ENCODE results near the gene LYSMD4. TPM values are rescaled to one million over a fixed set of nuclear protein-coding genes. Genes with fewer than 3 reads are reported as not detected.

Gene LYSMD4
- total RNA-seq, 2 experiments from 2014 or later = 12.9 to 13.0 TPM

GRCh38 chr15:99720533-99720932, 12.7 kb downstream of the LYSMD4 start:
- intact Hi-C loops (cut with DNase I, micrococcal nuclease) = no loop called here
- peak in 4 of 14 experiments; percentile 28 to 58 (median 32) for DNase-seq
- peaks cover 38% of the 10 kb centered on the region for H3K4me1 Mint-ChIP-seq (ENCODE audit: low read depth)
- peak; percentile 70 for ATAC-seq (ENCODE audit: poor library complexity)
- TF ChIP-seq CTCF (IDR thresholded peaks at IDR 0.05) = no peak
- CTCF ChIA-PET = no interaction called here
- H3K9me3 Mint-ChIP-seq = no peaks in the 10 kb centered on the region
- Histone ChIP-seq H3K27ac (ENCODE audit: low read depth in 1 of 2, low read length in 2 of 2) (no peak overlapping the region), H3K27me3 (ENCODE audit: control insufficient read depth in 1 of 2, insufficient read depth in 2 of 2, low read length in 2 of 2) (no peaks in the 10 kb centered on the region), H3K4me3 (ENCODE audit: low read length) (no peak overlapping the region), H3K4me1 (ENCODE audit: insufficient read depth, low read length) (peaks cover 23% of the 10 kb centered on the region), H3K9me3 (ENCODE audit: control insufficient read depth in 1 of 2, insufficient read depth in 1 of 2, low read length in 2 of 2) (no peaks in the 10 kb centered on the region), H3K36me3 (ENCODE audit: insufficient read depth, low read length) (peaks cover 5% of the 10 kb centered on the region)
- H3K36me3 Mint-ChIP-seq (ENCODE audit: low read depth) = peaks cover 2% of the 10 kb centered on the region
- POLR2A ChIA-PET = interaction anchor here (0.7 to 1.5 kb wide), 3 partner anchors 12 to 877 kb away, joined by 3 to 13 read pairs (median 3); partner anchors contain the start of gene LYSMD4
- H3K27ac Mint-ChIP-seq = peak overlapping the region; percentile 38
- no peaks in the 10 kb centered on the region for H3K27me3 Mint-ChIP-seq
- H3K4me3 Mint-ChIP-seq = peak overlapping the region; percentile 51

GRCh38 chr15:99719096-99719541, 14.1 kb downstream of the LYSMD4 start:
- CTCF ChIA-PET = interaction anchor here (0.6 to 1.8 kb wide), 3 partner anchors 15 to 422 kb away, joined by 3 to 7 read pairs (median 4); no protein-coding TSS in a partner anchor
- Histone ChIP-seq H3K36me3 (ENCODE audit: insufficient read depth, low read length) (peaks cover 10% of the 10 kb centered on the region), H3K4me1 (ENCODE audit: insufficient read depth, low read length) (peaks cover 23% of the 10 kb centered on the region), H3K9me3 (ENCODE audit: control insufficient read depth in 1 of 2, insufficient read depth in 1 of 2, low read length in 2 of 2) (no peaks in the 10 kb centered on the region), H3K27ac (ENCODE audit: low read depth in 1 of 2, low read length in 2 of 2) (no peak overlapping the region), H3K27me3 (ENCODE audit: control insufficient read depth in 1 of 2, insufficient read depth in 2 of 2, low read length in 2 of 2) (no peaks in the 10 kb centered on the region), H3K4me3 (ENCODE audit: low read length) (no peak overlapping the region)
- Mint-ChIP-seq H3K4me3 (no peak overlapping the region), H3K4me1 (ENCODE audit: low read depth) (peaks cover 38% of the 10 kb centered on the region), H3K27ac (no peak overlapping the region), H3K27me3 (no peaks in the 10 kb centered on the region), H3K9me3 (no peaks in the 10 kb centered on the region), H3K36me3 (ENCODE audit: low read depth) (peaks cover 12% of the 10 kb centered on the region)
- POLR2A ChIA-PET = interaction anchor here (1.3 kb wide), 1 partner anchor 14 kb away, joined by 7 read pairs; the partner anchor contains the start of gene LYSMD4
- no peak for TF ChIP-seq CTCF (IDR thresholded peaks at IDR 0.05)
- intact Hi-C loops (cut with DNase I, micrococcal nuclease) = no loop called here
- ATAC-seq (ENCODE audit: poor library complexity) (no peak), DNase-seq (no peak)

GRCh38 chr15:99718421-99718820, 14.8 kb downstream of the LYSMD4 start:
- Histone ChIP-seq H3K4me3 (ENCODE audit: low read length) (no peak overlapping the region), H3K9me3 (ENCODE audit: control insufficient read depth in 1 of 2, insufficient read depth in 1 of 2, low read length in 2 of 2) (no peaks in the 10 kb centered on the region), H3K4me1 (ENCODE audit: insufficient read depth, low read length) (peaks cover 23% of the 10 kb centered on the region), H3K36me3 (ENCODE audit: insufficient read depth, low read length) (peaks cover 10% of the 10 kb centered on the region), H3K27me3 (ENCODE audit: control insufficient read depth in 1 of 2, insufficient read depth in 2 of 2, low read length in 2 of 2) (no peaks in the 10 kb centered on the region), H3K27ac (ENCODE audit: low read depth in 1 of 2, low read length in 2 of 2) (no peak overlapping the region)
- ChIA-PET POLR2A (interaction anchor here (1.3 to 2.5 kb wide), 2 partner anchors 14 to 15 kb away, joined by 7 to 13 read pairs; partner anchors contain the start of gene LYSMD4), CTCF (interaction anchor here (1.8 kb wide), 1 partner anchor 14 kb away, joined by 7 read pairs; no protein-coding TSS in a partner anchor)
- no peaks in the 10 kb centered on the region for H3K27me3 Mint-ChIP-seq
- no peak overlapping the region for H3K4me3 Mint-ChIP-seq
- intact Hi-C loops (cut with DNase I, micrococcal nuclease) = no loop called here
- no peak for DNase-seq
- no peaks in the 10 kb centered on the region for H3K9me3 Mint-ChIP-seq
- TF ChIP-seq CTCF (IDR thresholded peaks at IDR 0.05) = no peak
- no peak for ATAC-seq (ENCODE audit: poor library complexity)
- peaks cover 12% of the 10 kb centered on the region for H3K36me3 Mint-ChIP-seq (ENCODE audit: low read depth)
- no peak overlapping the region for H3K27ac Mint-ChIP-seq
- H3K4me1 Mint-ChIP-seq (ENCODE audit: low read depth) = peaks cover 38% of the 10 kb centered on the region

Data from CD4-positive, alpha-beta T cell (primary cell).